Muscle layer of colon (tissue), 2 donors: Measurements from ENCODE around the gene CROCC.
"Not testable (repeated sequence)": the region's sequence is repeated elsewhere in the genome, so short reads cannot be mapped to it uniquely, and the experiment has no call there.

Source experiments
- H3K27ac ChIP-seq: one replicate; pipeline ENCODE4 v1.7.0; 2013; ENCODE audit warnings: low read depth, mild to moderate bottlenecking, low read length, moderate library complexity
- H3K27me3 ChIP-seq, 2 donors: one replicate each; pipeline ENCODE4 v1.7.0; 2013; ENCODE audit warnings: low read length in 2 of 2, mild to moderate bottlenecking in 2 of 2; ENCODE audit not compliant: insufficient read depth in 2 of 2, control insufficient read depth in 1 of 2
- H3K36me3 ChIP-seq: one replicate; pipeline ENCODE4 v1.7.0; 2013; ENCODE audit warnings: mild to moderate bottlenecking, low read length; ENCODE audit not compliant: insufficient read depth
- H3K4me1 ChIP-seq: one replicate; pipeline ENCODE4 v1.7.0; 2013; ENCODE audit warnings: mild to moderate bottlenecking, low read length; ENCODE audit not compliant: insufficient read depth
- H3K4me3 ChIP-seq, 2 donors: one replicate each; pipeline ENCODE4 v1.7.0; 2013; ENCODE audit warnings: low read length in 2 of 2, low read depth in 1 of 2, mild to moderate bottlenecking in 1 of 2, moderate library complexity in 1 of 2
- H3K9ac ChIP-seq: one replicate; pipeline ENCODE4 v1.7.0; 2013; ENCODE audit warnings: low read length
- H3K9me3 ChIP-seq: one replicate; pipeline ENCODE4 v1.7.0; 2013; ENCODE audit warnings: mild to moderate bottlenecking, low read length
- donor health status: abdominal sarcoma.
- donor health status: Adenocarcinoma of cecum.

CROCC gene

GRCh38 chr1:16922466-16922865 lies 735 bp downstream of the CROCC start:
- Histone ChIP-seq H3K9ac (no peak overlapping the region), H3K36me3 (no peaks in the 10 kb centered on the region), H3K4me1 (no peaks in the 10 kb centered on the region)

GRCh38 chr1:16922885-16923431 lies 1.2 kb downstream of the CROCC start:
- Histone ChIP-seq H3K9ac (no peak overlapping the region), H3K27me3 (no peaks in the 10 kb centered on the region), H3K27ac (no peak overlapping the region), H3K36me3 (no peaks in the 10 kb centered on the region), H3K4me3 (no peak overlapping the region), H3K9me3 (no peaks in the 10 kb centered on the region), H3K4me1 (no peaks in the 10 kb centered on the region)

More at GRCh38 chr1:16922466-16922865, 735 bp downstream of the CROCC start:
- no peaks in the 10 kb centered on the region for H3K9me3 ChIP-seq
- no peaks in the 10 kb centered on the region for H3K27me3 ChIP-seq
- H3K27ac ChIP-seq, result no peak overlapping the region
- H3K4me3 ChIP-seq, result no peak overlapping the region

GRCh38 chr1:16924216-16924918 lies 2.6 kb downstream of the CROCC start:
- Histone ChIP-seq H3K4me1 (no peaks in the 10 kb centered on the region), H3K9me3 (no peaks in the 10 kb centered on the region), H3K4me3 (no peak overlapping the region), H3K9ac (no peak overlapping the region), H3K27me3 (no peaks in the 10 kb centered on the region), H3K27ac (no peak overlapping the region), H3K36me3 (no peaks in the 10 kb centered on the region)

GRCh38 chr1:16924919-16925477 lies 3.3 kb downstream of the CROCC start:
- H3K9me3 ChIP-seq, result no peaks in the 10 kb centered on the region
- H3K36me3 ChIP-seq, result no peaks in the 10 kb centered on the region
- H3K4me1 ChIP-seq, result no peaks in the 10 kb centered on the region
- no peak overlapping the region for H3K9ac ChIP-seq
- H3K27me3 ChIP-seq, result no peaks in the 10 kb centered on the region
- no peak overlapping the region for H3K4me3 ChIP-seq
- no peak overlapping the region for H3K27ac ChIP-seq

GRCh38 chr1:16925635-16926490 lies 4.1 kb downstream of the CROCC start:
- no peak overlapping the region for H3K4me3 ChIP-seq
- no peaks in the 10 kb centered on the region for H3K4me1 ChIP-seq
- H3K27ac ChIP-seq, result no peak overlapping the region
- H3K27me3 ChIP-seq, result no peaks in the 10 kb centered on the region
- no peak overlapping the region for H3K9ac ChIP-seq
- no peaks in the 10 kb centered on the region for H3K36me3 ChIP-seq
- no peaks in the 10 kb centered on the region for H3K9me3 ChIP-seq

- no peaks in the 10 kb centered on the region for H3K27me3 ChIP-seq
- H3K9ac ChIP-seq, result no peak overlapping the region
- H3K4me1 ChIP-seq, result no peaks in the 10 kb centered on the region
- no peak overlapping the region for H3K27ac ChIP-seq
- H3K9me3 ChIP-seq, result no peaks in the 10 kb centered on the region
- no peak overlapping the region for H3K4me3 ChIP-seq
- no peaks in the 10 kb centered on the region for H3K36me3 ChIP-seq
Observed at GRCh38 chr1:16926491-16927073, 4.9 kb downstream of the CROCC start.

- H3K36me3 ChIP-seq, result no peaks in the 10 kb centered on the region
- no peak overlapping the region for H3K27ac ChIP-seq
- H3K4me1 ChIP-seq, result no peaks in the 10 kb centered on the region
- H3K9ac ChIP-seq, result no peak overlapping the region
- H3K27me3 ChIP-seq, result no peaks in the 10 kb centered on the region
- no peaks in the 10 kb centered on the region for H3K9me3 ChIP-seq
- H3K4me3 ChIP-seq, result no peak overlapping the region
Observed at GRCh38 chr1:16927256-16927655, 5.5 kb downstream of the CROCC start.

GRCh38 chr1:16927711-16928485 lies 6.2 kb downstream of the CROCC start:
- Histone ChIP-seq H3K9ac (no peak overlapping the region), H3K9me3 (no peaks in the 10 kb centered on the region), H3K27me3 (no peaks in the 10 kb centered on the region), H3K4me3 (no peak overlapping the region), H3K36me3 (no peaks in the 10 kb centered on the region), H3K4me1 (no peaks in the 10 kb centered on the region), H3K27ac (no peak overlapping the region)

- not testable (repeated sequence) for H3K27ac ChIP-seq, H3K4me3 ChIP-seq, H3K36me3 ChIP-seq, H3K27me3 ChIP-seq, H3K9ac ChIP-seq, H3K4me1 ChIP-seq, H3K9me3 ChIP-seq
Observed at GRCh38 chr1:16929146-16930041, 7.7 kb downstream of the CROCC start.

- not testable (repeated sequence) for H3K4me3 ChIP-seq, H3K36me3 ChIP-seq, H3K4me1 ChIP-seq, H3K9me3 ChIP-seq, H3K27ac ChIP-seq, H3K27me3 ChIP-seq, H3K9ac ChIP-seq
Observed at GRCh38 chr1:16931206-16931934, 9.6 kb downstream of the CROCC start.
